GM21423 (cell line): ENCODE data around the gene CDH1.
"Not testable (repeated sequence)": the region's sequence is repeated elsewhere in the genome, so short reads cannot be mapped to it uniquely, and the experiment has no call there.

Experiments
- ATAC-seq: cut with Tn5 transposase; IDR thresholded peaks from one replicate; pipeline ENCODE4 v1.9.1; 2021; ENCODE audit warnings: mild to moderate bottlenecking, moderate library complexity; ENCODE audit not compliant: unreplicated experiment

The CDH1 gene

DNA sequence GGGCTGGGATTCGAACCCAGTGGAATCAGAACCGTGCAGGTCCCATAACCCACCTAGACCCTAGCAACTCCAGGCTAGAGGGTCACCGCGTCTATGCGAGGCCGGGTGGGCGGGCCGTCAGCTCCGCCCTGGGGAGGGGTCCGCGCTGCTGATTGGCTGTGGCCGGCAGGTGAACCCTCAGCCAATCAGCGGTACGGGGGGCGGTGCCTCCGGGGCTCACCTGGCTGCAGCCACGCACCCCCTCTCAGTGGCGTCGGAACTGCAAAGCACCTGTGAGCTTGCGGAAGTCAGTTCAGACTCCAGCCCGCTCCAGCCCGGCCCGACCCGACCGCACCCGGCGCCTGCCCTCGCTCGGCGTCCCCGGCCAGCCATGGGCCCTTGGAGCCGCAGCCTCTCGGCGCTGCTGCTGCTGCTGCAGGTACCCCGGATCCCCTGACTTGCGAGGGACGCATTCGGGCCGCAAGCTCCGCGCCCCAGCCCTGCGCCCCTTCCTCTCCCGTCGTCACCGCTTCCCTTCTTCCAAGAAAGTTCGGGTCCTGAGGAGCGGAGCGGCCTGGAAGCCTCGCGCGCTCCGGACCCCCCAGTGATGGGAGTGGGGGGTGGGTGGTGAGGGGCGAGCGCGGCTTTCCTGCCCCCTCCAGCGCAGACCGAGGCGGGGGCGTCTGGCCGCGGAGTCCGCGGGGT, at the start of gene CDH1:
CDH1 (plus strand) TSS at position 247 of the 684 bp plus-strand sequence; CDS start at position 371, 124 bp downstream.
- ATAC-seq: no peak

- ATAC-seq: no peak
These were observed 47.2 kb upstream of the CDH1 start for GRCh38 chr16:68689921-68690320.

GRCh38 chr16:68695575-68695974, 41.5 kb upstream of the CDH1 start:
- no peak for ATAC-seq

DNA sequence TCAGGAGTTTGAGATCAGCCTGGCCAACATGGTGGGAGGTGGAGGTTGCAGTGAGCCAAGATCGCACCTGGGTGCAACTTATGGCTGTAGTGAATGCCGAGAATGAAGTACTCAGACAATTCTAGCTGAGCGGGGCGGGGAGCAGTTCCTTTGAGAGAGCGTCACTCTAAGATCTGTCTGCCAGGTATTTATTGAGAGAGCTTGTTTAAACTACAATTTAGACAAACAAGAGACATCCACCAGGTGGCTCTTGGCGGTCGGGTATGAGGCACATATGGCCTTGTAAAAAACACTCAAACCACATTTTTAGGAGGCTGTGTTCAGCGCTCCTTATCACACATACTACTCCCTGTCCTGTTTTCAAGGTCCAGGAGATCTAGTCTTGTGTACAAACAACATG, 40.6 kb upstream of the CDH1 start:
- no peak for ATAC-seq

- no peak for ATAC-seq
These were observed 39.0 kb upstream of the CDH1 start for GRCh38 chr16:68698091-68698490.

DNA sequence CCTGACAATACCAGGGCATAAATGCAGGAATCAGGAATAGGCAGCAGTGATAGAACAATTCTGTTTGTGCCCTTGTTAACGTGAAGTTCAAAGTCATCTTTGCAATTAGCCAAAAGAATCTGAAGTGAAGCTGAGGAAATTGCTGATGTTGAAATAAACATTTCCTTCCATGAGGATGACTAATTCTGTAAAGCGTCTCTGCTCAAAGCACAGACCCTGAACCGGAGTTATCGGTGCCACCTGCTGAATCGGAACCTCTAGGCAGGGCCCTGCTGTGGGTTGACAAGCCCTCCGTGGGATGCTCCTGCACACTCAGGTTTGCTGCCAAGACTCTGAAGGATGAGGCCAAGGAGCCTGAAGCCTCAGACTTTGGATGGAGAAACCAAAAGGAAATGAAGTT, 37.0 kb upstream of the CDH1 start:
- ATAC-seq: no peak

GRCh38 chr16:68700831-68701230, 36.3 kb upstream of the CDH1 start:
- no peak for ATAC-seq

DNA sequence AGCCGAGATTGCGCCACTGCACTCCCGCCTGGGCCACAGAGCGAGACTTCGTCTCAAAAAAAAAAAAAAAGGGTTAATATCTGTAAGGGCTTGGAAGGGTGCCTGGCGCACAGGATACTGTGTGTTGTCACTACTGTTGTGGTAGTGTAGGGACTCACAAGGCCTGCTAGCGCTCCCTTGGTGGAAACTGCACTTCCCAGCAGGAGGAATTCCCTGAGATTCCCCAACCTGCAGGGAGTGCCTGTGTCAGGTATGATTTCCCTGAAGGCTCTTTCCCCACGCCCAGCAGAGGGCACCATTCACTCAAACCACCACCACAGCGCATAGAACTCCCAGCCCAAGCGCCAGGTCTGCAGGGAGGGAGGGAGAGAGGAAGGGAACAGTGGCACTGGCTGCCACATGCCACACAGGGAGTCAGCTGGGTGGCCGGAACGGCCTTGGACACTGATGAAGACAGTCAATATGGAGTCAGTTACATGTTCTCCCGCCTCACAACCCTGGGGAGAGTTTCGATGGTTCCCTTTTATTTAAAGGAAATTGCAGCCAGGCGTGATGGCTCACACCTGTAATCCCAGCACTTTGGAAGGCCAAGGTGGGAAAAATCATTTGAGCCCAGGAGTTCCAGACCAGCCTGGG, 32.7 kb upstream of the CDH1 start:
- no peak for ATAC-seq

GRCh38 chr16:68707340-68708152, 29.5 kb upstream of the CDH1 start:
- no peak for ATAC-seq

DNA sequence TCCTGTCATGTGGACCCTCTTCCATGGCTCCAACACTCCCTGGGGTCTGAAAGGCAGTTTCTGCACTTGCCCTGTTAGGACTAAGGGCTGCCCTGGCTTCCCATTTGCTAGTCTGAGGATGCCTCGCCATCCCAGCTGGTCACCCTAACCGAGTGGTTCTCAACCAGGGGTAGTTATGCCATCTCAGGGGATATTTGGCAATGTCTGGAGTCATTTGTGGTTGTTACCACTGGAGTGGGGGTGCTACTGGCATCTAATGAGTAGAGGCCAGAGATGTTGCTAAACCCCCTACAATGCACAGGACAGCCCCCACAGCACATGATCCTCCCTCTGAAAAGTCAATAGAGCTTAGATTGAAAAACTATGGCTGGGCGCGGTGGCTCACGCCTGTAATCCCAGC, 26.9 kb upstream of the CDH1 start:
- no peak for ATAC-seq

- no peak for ATAC-seq
These were observed 25.5 kb upstream of the CDH1 start for GRCh38 chr16:68711421-68712139.

DNA sequence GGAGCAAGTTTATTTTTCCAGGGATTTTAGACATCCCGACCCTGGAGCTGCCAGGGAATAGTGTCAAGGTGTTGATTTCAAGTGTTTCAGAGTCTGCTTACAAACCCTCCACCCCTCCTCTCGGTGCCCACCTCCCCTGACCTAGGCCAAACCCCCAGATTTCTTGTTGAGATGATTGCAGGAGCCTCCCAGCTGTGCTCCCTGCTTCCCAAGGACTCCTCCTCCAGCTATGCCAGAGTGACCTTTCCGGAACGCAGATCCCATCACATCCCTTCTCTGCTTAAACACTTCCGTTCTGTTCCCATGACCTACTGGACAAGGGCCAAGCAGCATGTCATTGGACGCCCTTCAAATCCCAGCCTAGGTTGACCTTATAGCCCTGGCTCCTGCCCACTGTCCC, 23.7 kb upstream of the CDH1 start:
- ATAC-seq: no peak

- no peak for ATAC-seq
These were observed 21.6 kb upstream of the CDH1 start for GRCh38 chr16:68715471-68715870.

GRCh38 chr16:68716516-68716915, 20.6 kb upstream of the CDH1 start:
- ATAC-seq: not testable (repeated sequence)

GRCh38 chr16:68717684-68718083, 19.4 kb upstream of the CDH1 start:
- ATAC-seq: no peak

DNA sequence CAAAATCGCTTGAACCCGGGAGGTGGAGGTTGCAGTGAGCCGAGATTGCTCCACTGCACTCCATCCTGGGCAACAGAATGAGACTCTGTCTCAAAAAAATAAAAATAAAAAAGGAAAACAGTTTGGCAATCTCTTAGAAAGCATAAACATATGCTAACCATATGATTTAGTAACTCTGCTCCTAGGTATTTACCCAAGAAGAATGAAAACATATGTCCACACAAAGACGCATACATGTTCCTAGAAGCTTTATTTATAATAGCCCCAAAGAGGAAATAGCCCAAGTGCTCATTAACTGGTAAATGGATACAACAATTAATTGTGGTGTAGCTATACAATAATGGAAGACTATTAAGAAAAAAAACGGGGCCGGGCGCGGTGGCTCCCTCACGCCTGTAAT, 18.5 kb upstream of the CDH1 start:
- ATAC-seq: no peak

- peak; percentile 79 for ATAC-seq
These were observed 17.1 kb upstream of the CDH1 start for GRCh38 chr16:68719993-68720489.

DNA sequence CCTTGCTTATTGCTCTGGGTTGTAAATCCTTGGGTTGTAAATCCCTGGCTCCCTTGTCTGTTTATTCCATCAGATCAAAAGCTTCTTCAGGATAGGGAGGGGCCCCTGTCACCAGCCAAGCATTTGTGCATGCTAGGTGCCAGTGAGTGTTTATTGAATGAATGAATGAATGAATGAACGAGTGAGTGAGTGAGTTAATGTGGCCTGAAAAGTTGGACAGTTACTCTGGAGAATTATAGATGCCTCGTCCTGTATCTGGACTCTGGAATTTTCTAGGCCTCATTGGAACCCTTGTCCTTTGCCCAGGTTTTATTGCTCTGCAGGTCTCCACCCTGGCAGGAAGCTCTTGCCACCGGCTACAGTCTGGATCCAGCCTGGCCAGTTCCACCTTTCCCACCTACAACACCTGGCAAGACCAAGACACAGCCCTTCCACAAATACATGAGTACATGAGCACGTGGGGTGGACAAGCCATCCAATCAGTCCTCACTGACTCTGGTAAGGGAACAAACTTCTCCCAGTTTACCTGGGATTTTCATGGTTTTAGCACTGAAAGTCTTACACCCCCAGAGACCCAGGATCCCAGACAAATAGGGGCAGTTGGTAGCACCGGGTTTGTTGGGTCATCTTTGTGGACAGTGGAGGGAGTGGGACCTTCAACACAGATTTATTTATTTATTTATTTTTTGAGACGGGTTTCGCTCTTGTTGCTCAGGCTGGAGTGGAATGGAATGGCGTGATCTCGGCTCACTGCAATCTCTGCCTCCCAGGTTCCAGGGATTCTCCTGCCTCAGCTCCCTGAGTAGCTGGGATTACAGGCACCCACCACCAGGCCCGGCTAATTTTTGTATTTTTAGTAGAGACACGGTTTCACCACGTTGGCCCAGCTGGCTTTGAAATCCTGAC, 14.7 kb upstream of the CDH1 start:
- ATAC-seq: no peak

DNA sequence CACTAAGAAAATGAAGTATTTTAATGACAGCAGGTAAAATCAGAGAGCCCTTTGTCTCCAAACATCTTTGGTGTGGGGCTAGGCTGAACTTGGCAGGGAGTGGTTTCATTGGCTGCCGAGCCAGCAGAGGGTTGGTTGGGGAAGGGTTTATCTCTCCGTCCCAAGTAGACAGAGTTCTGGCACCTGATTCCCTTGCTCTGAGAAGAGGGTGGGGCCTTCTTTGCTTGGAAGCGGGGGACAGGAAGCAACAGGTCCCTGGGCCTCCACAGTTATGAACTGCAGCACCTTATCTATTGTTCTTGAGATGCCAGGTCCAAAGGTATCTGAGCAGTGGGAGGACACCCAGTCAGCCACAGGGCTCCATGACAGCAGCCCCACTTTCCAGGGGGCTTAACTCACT, 12.3 kb upstream of the CDH1 start:
- ATAC-seq: no peak

GRCh38 chr16:68728523-68728922, 8.6 kb upstream of the CDH1 start:
- no peak for ATAC-seq
